ENCODE results near the gene ANGPTL4.

GRCh38 chr19:8325454-8325853 lies 38.5 kb upstream of the ANGPTL4 start:
- no peak for TF ChIP-seq CTCF (conservative IDR thresholded peaks at IDR 0.05; ENCODE audit: low read length)
- TF ChIP-seq EZH2phosphoT487 (IDR thresholded peaks at IDR 0.05; ENCODE audit: borderline replicate concordance), result no peak
